Calu3 (cell line): ENCODE data around the gene BEGAIN. TPM values are rescaled to one million over a fixed set of nuclear protein-coding genes. Genes with fewer than 3 reads are reported as not detected.

ENCODE experiments used
- BruUV-seq: library from RNA; stranded (reverse); fragments of 400-500 nt; replicated peaks from 2 replicates; lab custom pipeline; 2021; lab: Mats Ljungman, UMichigan
- CTCF ChIA-PET: fragments of 300-600 bp; sonication (Branson Sonifier 250); formaldehyde crosslinking; loops from one replicate; lab custom pipeline; 2022; ENCODE audit warnings: antibody characterized with exemption; lab: Charles Lee
- DNase-seq: peaks from one replicate; pipeline ENCODE4 v3.0.0; 2022
- H3K27ac Mint-ChIP-seq: one replicate; pipeline ENCODE4 v1.8.0; 2022; ENCODE audit warnings: mixed read lengths; ENCODE audit not compliant: unreplicated experiment
- H3K27me3 Mint-ChIP-seq: one replicate; pipeline ENCODE4 v1.8.0; 2022; ENCODE audit warnings: mixed read lengths; ENCODE audit not compliant: unreplicated experiment
- H3K36me3 Mint-ChIP-seq: one replicate; pipeline ENCODE4 v1.8.0; 2022; ENCODE audit warnings: mild to moderate bottlenecking, moderate library complexity, mixed read lengths; ENCODE audit not compliant: insufficient read depth, unreplicated experiment
- H3K4me1 Mint-ChIP-seq: one replicate; pipeline ENCODE4 v1.8.0; 2022; ENCODE audit warnings: mild to moderate bottlenecking, low read depth, mixed read lengths; ENCODE audit not compliant: unreplicated experiment
- H3K4me3 Mint-ChIP-seq: one replicate; pipeline ENCODE4 v1.8.0; 2022; ENCODE audit warnings: mild to moderate bottlenecking, low read depth, moderate library complexity, mixed read lengths; ENCODE audit not compliant: unreplicated experiment
- H3K9me3 Mint-ChIP-seq: one replicate; pipeline ENCODE4 v1.8.0; 2022; ENCODE audit warnings: low read depth, mixed read lengths; ENCODE audit not compliant: unreplicated experiment
- CTCF ChIP-seq: fragments of 200-600 bp; IDR thresholded peaks from one replicate; pipeline ENCODE4 v1.8.0; 2022; ENCODE audit warnings: antibody characterized with exemption; ENCODE audit not compliant: unreplicated experiment
- intact Hi-C: fragments of 100-400 bp; cut with micrococcal nuclease; formaldehyde crosslinking; loops from one replicate; pipeline ENCODE4 v1.10.0; 2022; ENCODE audit not compliant: unreplicated experiment
- total RNA-seq: library from RNA; stranded (reverse); gene quantifications from 2 replicates; pipeline ENCODE4 v1.2.3, GENCODE V29; 2022

The BEGAIN gene
- total RNA-seq, 1 experiment from 2014 or later: 0.26 TPM

DNA sequence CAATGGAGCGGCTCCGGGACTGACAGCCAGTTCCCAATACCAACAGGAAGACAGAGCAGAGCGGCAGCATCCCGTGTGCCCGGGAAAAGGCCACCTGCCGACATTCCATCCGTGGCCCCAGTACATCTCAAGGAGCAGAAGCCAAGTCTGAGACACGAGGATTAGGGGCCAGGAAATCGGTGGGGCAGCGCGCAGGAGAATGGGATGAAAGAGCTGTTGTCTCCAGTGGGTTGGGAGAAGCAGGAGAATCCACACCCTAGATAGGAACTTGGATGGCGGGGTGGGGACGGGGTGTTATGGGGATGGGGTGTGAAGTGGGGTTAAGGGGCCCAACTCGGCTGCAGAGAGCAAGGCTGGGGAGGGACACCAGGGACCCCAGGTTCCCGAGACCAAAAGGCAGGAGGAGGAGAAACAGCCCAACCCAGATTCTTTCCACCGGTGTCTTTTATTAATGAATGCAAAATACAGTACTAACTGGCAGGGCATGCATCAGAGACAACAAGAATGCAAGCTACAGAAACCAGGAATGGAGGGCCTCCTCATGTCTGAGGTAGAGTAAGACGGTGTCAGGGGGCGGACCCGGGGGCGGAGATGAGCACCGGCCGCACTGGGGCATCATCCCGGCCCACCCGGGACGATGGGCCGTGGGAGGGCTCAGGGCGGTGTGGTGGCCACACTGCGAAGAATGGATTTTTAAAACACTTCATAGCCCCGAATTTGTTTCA is 50.3 kb downstream of the BEGAIN start:
- intact Hi-C loops: no loop called here
- CTCF ChIA-PET: interaction anchor here (0.7 kb wide), 1 partner anchor 252 kb away, joined by 4 read pairs; no protein-coding TSS in a partner anchor
- no peaks in the 10 kb centered on the region for H3K27me3 Mint-ChIP-seq
- DNase-seq: no peak
- H3K36me3 Mint-ChIP-seq: no peaks in the 10 kb centered on the region
- no peaks in the 10 kb centered on the region for H3K9me3 Mint-ChIP-seq
- no peak for TF ChIP-seq CTCF
- BruUV-seq: no TSS peak
- H3K4me1 Mint-ChIP-seq: no peaks in the 10 kb centered on the region
- H3K4me3 Mint-ChIP-seq: no peak overlapping the region
- H3K27ac Mint-ChIP-seq: no peak overlapping the region

GRCh38 chr14:100536121-100536510 is 51.1 kb downstream of the BEGAIN start:
- Mint-ChIP-seq H3K4me3 (no peak overlapping the region), H3K9me3 (no peaks in the 10 kb centered on the region), H3K27ac (no peak overlapping the region), H3K4me1 (no peaks in the 10 kb centered on the region), H3K36me3 (no peaks in the 10 kb centered on the region), H3K27me3 (no peaks in the 10 kb centered on the region)
- no peak for DNase-seq
- no TSS peak for BruUV-seq
- no peak for TF ChIP-seq CTCF
- CTCF ChIA-PET: no interaction called here
- intact Hi-C loops: no loop called here

- no peaks in the 10 kb centered on the region for H3K27me3 Mint-ChIP-seq
- CTCF ChIA-PET: no interaction called here
Measured at GRCh38 chr14:100535287-100536120, 51.7 kb downstream of the BEGAIN start.

More at GRCh38 chr14:100535287-100536120, 51.7 kb downstream of the BEGAIN start:
- Mint-ChIP-seq H3K27ac (no peak overlapping the region), H3K4me1 (no peaks in the 10 kb centered on the region), H3K4me3 (no peak overlapping the region), H3K36me3 (no peaks in the 10 kb centered on the region), H3K9me3 (no peaks in the 10 kb centered on the region)
- no TSS peak for BruUV-seq
- no peak for DNase-seq
- intact Hi-C loops: no loop called here
- no peak for TF ChIP-seq CTCF
